ENCODE data around the gene ATL3.

DNA sequence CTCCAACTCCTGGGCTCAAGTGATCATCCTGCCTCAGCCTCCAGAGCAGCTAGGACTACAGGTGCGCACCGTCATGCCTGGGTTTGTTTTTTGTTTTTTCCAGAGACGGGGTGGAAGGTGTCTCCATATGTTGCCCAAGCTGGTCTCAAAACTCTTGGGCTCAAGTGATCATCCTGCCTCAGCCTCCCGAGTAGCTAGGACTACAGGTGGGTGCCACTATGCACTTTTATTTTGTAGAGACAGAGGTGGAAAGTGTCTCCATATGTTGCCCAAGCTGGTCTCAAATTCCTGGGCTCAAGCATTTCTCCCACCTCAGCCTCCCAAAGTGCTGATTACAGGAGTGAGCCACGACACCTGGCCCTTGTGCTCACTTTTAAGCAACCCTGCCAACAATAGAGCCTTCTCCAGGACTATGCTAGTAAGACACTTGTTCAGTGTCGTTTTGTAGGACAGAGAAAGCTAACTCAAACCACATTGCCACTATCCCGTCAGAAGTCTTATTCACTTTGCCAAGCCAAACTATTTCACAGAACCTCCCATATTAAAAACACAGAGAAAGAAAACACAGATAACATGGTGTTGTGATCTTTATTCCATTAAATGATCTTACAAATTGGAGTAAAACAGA, 47.5 kb downstream of the ATL3 start:
- TF ChIP-seq, protein P1, sequence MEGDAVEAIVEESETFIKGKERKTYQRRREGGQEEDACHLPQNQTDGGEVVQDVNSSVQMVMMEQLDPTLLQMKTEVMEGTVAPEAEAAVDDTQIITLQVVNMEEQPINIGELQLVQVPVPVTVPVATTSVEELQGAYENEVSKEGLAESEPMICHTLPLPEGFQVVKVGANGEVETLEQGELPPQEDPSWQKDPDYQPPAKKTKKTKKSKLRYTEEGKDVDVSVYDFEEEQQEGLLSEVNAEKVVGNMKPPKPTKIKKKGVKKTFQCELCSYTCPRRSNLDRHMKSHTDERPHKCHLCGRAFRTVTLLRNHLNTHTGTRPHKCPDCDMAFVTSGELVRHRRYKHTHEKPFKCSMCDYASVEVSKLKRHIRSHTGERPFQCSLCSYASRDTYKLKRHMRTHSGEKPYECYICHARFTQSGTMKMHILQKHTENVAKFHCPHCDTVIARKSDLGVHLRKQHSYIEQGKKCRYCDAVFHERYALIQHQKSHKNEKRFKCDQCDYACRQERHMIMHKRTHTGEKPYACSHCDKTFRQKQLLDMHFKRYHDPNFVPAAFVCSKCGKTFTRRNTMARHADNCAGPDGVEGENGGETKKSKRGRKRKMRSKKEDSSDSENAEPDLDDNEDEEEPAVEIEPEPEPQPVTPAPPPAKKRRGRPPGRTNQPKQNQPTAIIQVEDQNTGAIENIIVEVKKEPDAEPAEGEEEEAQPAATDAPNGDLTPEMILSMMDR (IDR thresholded peaks at IDR 0.05), result no peak
- no peak for TF ChIP-seq EZH2 (IDR thresholded peaks at IDR 0.05; ENCODE audit: borderline replicate concordance, insufficient read depth, low read depth, low read length, poor library complexity, severe bottlenecking)
